Measurements from ENCODE around the gene BTBD16.

Gene BTBD16

GRCh38 chr10:122248356-122249302 is 22.5 kb upstream of the BTBD16 start:
- DNase-seq (ENCODE audit: low read depth): no peak

- no peak for DNase-seq (ENCODE audit: low read depth)
Measured at GRCh38 chr10:122249303-122249850, 21.7 kb upstream of the BTBD16 start.

GRCh38 chr10:122249991-122250750 is 20.9 kb upstream of the BTBD16 start:
- DNase-seq (ENCODE audit: low read depth): no peak

- no peak for DNase-seq (ENCODE audit: low read depth)
Measured at GRCh38 chr10:122251459-122252255, 19.4 kb upstream of the BTBD16 start.

GRCh38 chr10:122252805-122253204 is 18.3 kb upstream of the BTBD16 start:
- DNase-seq (ENCODE audit: low read depth): no peak

- DNase-seq (ENCODE audit: low read depth): no peak
Measured at GRCh38 chr10:122253605-122254004, 17.5 kb upstream of the BTBD16 start.

- DNase-seq (ENCODE audit: low read depth): no peak
Measured at GRCh38 chr10:122254831-122255230, 16.3 kb upstream of the BTBD16 start.

- no peak for DNase-seq (ENCODE audit: low read depth)
Measured at GRCh38 chr10:122255509-122256301, 15.4 kb upstream of the BTBD16 start.

GRCh38 chr10:122257041-122257440 is 14.1 kb upstream of the BTBD16 start:
- no peak for DNase-seq (ENCODE audit: low read depth)

- no peak for DNase-seq (ENCODE audit: low read depth)
Measured at GRCh38 chr10:122258136-122259074, 12.7 kb upstream of the BTBD16 start.

GRCh38 chr10:122259075-122259466 is 12.0 kb upstream of the BTBD16 start:
- DNase-seq (ENCODE audit: low read depth): no peak

- no peak for DNase-seq (ENCODE audit: low read depth)
Measured at GRCh38 chr10:122261584-122261983, 9.5 kb upstream of the BTBD16 start.

GRCh38 chr10:122263971-122264370 is 7.1 kb upstream of the BTBD16 start:
- DNase-seq (ENCODE audit: low read depth): no peak

GRCh38 chr10:122264436-122264835 is 6.7 kb upstream of the BTBD16 start:
- DNase-seq (ENCODE audit: low read depth): no peak

GRCh38 chr10:122264931-122265330 is 6.2 kb upstream of the BTBD16 start:
- no peak for DNase-seq (ENCODE audit: low read depth)

- no peak for DNase-seq (ENCODE audit: low read depth)
Measured at GRCh38 chr10:122265896-122266295, 5.2 kb upstream of the BTBD16 start.

- DNase-seq (ENCODE audit: low read depth): no peak
Measured at GRCh38 chr10:122267849-122268737, 3.0 kb upstream of the BTBD16 start.

- no peak for DNase-seq (ENCODE audit: low read depth)
Measured at GRCh38 chr10:122269059-122269687, 1.9 kb upstream of the BTBD16 start.
